GM12874 (cell line): ENCODE results near the gene PC.

Experiments
- CTCF ChIP-seq: IDR thresholded peaks from 2 replicates; pipeline ENCODE4 v1.5.1; 2011; ENCODE audit warnings: low read depth, mild to moderate bottlenecking, control low read depth, low read length, moderate library complexity; ENCODE audit not compliant: insufficient read depth

The PC gene

GRCh38 chr11:66834943-66835342, 123.2 kb downstream of the PC start:
- no peak for TF ChIP-seq CTCF

GRCh38 chr11:66834539-66834845, 123.7 kb downstream of the PC start:
- no peak for TF ChIP-seq CTCF

GRCh38 chr11:66823700-66824099, 134.5 kb downstream of the PC start:
- TF ChIP-seq CTCF = no peak

- no peak for TF ChIP-seq CTCF
These were observed 137.3 kb downstream of the PC start for GRCh38 chr11:66820901-66821300.

- TF ChIP-seq CTCF = no peak
These were observed 137.8 kb downstream of the PC start for GRCh38 chr11:66820381-66820780.

GRCh38 chr11:66818231-66818955, 139.8 kb downstream of the PC start:
- no peak for TF ChIP-seq CTCF

GRCh38 chr11:66815646-66816045, 142.5 kb downstream of the PC start:
- no peak for TF ChIP-seq CTCF
